H1 (cell line): ENCODE data around the gene CMSS1. TPM values are rescaled to one million over a fixed set of nuclear protein-coding genes. Genes with fewer than 3 reads are reported as not detected.

Source experiments
- CTCF ChIA-PET: fragments of 300-600 bp; sonication (Branson Sonifier 250); formaldehyde crosslinking; loops from one replicate; lab custom pipeline; 2021; ENCODE audit not compliant: partially characterized antibody; lab: Charles Lee
- POLR2A ChIA-PET: fragments of 300-600 bp; sonication (Branson Sonifier 250); formaldehyde crosslinking; loops from one replicate; lab custom pipeline; 2021; ENCODE audit warnings: inconsistent platforms; ENCODE audit not compliant: partially characterized antibody; lab: Charles Lee
- DNase-seq, 2 experiments: peaks; one replicate each; pipeline versions ENCODE4 v3.0.0 to v3.0.0-alpha.2; 2010 to 2022; ENCODE audit warnings: low spot score in 2 of 2, low read depth in 1 of 2, mixed read lengths in 1 of 2
- FAIRE-seq: peaks from 2 replicates; lab custom pipeline; 2011; peaks lifted over from hg19 to GRCh38; lab: Jason Lieb, UNC
- H2AFZ ChIP-seq: 2 replicates; pipeline ENCODE4 v1.8.1; 2012; ENCODE audit warnings: low read length, inconsistent platforms
- H2AK5ac ChIP-seq: 2 replicates; pipeline ENCODE4 v1.6.1; 2013; ENCODE audit warnings: low read depth, low read length
- H2BK120ac ChIP-seq: replicated peaks from 2 replicates; pipeline ENCODE3; 2013; ENCODE audit warnings: low read depth, low read length, inconsistent platforms
- H2BK12ac ChIP-seq: 2 replicates; pipeline ENCODE4 v1.6.1; 2013; ENCODE audit warnings: low read depth, low read length
- H2BK15ac ChIP-seq: 2 replicates; pipeline ENCODE4 v1.6.1; 2013; ENCODE audit warnings: low read length
- H2BK20ac ChIP-seq: 2 replicates; pipeline ENCODE4 v1.6.1; 2013; ENCODE audit warnings: low read length
- H2BK5ac ChIP-seq: 2 replicates; pipeline ENCODE4 v1.6.1; 2013; ENCODE audit warnings: low read depth, low read length
- H3K14ac ChIP-seq: 2 replicates; pipeline ENCODE4 v1.6.1; 2013; ENCODE audit warnings: inconsistent platforms; ENCODE audit not compliant: insufficient read length
- H3K18ac ChIP-seq: 2 replicates; pipeline ENCODE4 v1.6.1; 2013; ENCODE audit warnings: low read length; ENCODE audit errors: extremely low read depth
- H3K23ac ChIP-seq: 2 replicates; pipeline ENCODE4 v1.6.1; 2013; ENCODE audit warnings: inconsistent platforms; ENCODE audit not compliant: insufficient read length
- H3K23me2 ChIP-seq: 2 replicates; pipeline ENCODE4 v1.6.1; 2013; ENCODE audit warnings: low read depth, low read length
- H3K27ac ChIP-seq: 2 replicates; pipeline ENCODE4 v1.6.1; 2011; ENCODE audit warnings: low read depth, low read length, inconsistent platforms
- H3K27me3 ChIP-seq, 4 experiments: replicated peaks in 1 of 4; 1 replicate in 1 of 4; 2 replicates in 3 of 4; pipeline versions ENCODE4 v1.6.1 to v1.8.1; 2011 to 2013; ENCODE audit warnings: low read length in 3 of 4, mild to moderate bottlenecking in 3 of 4, inconsistent platforms in 2 of 4, mixed read lengths in 2 of 4, moderate library complexity in 1 of 4; ENCODE audit not compliant: control insufficient read depth in 3 of 4, insufficient read depth in 3 of 4; ENCODE audit errors: extremely low read depth in 1 of 4
- H3K36me3 ChIP-seq, 4 experiments: 2 replicates each; pipeline versions ENCODE4 v1.6.1 to v1.8.1; 2011 to 2013; ENCODE audit warnings: mild to moderate bottlenecking in 4 of 4, low read length in 3 of 4, moderate library complexity in 2 of 4, control low read depth in 1 of 4, inconsistent platforms in 1 of 4; ENCODE audit not compliant: insufficient read depth in 4 of 4, control insufficient read depth in 2 of 4
- H3K4ac ChIP-seq: replicated peaks from 2 replicates; pipeline ENCODE3; 2013; ENCODE audit warnings: low read length, low read depth, mixed read lengths, inconsistent platforms; ENCODE audit not compliant: insufficient read length
- H3K4me1 ChIP-seq, 4 experiments: replicated peaks in 1 of 4; 1 replicate in 1 of 4; 2 replicates in 3 of 4; pipeline versions ENCODE4 v1.6.1 to v1.8.1; 2011 to 2013; ENCODE audit warnings: low read length in 3 of 4, inconsistent platforms in 2 of 4, mixed read lengths in 1 of 4; ENCODE audit not compliant: insufficient read depth in 4 of 4, control insufficient read depth in 3 of 4
- H3K4me2 ChIP-seq, 2 experiments: 2 replicates each; pipeline versions ENCODE4 v1.6.1 to v1.8.1; 2011 to 2013; ENCODE audit warnings: low read depth in 2 of 2, low read length in 2 of 2, control low read depth in 1 of 2, inconsistent platforms in 1 of 2, mild to moderate bottlenecking in 1 of 2; ENCODE audit not compliant: insufficient read depth in 1 of 2
- H3K4me3 ChIP-seq, 4 experiments: fragments of 200-600, 300-600 bp in 1 of 4; sonication (generic), shearing (Covaris generic), sonication (Bioruptor Twin) in 1 of 4; 2 replicates each; pipeline versions ENCODE4 v1.5.1 to v1.8.1; 2011 to 2016; ENCODE audit warnings: low read length in 4 of 4, low read depth in 3 of 4, control low read depth in 2 of 4, inconsistent platforms in 2 of 4, mild to moderate bottlenecking in 2 of 4, mixed read lengths in 1 of 4, moderate library complexity in 1 of 4; ENCODE audit not compliant: insufficient read depth in 2 of 4; ENCODE audit errors: extremely low read depth in 1 of 4
- H3K56ac ChIP-seq: replicated peaks from 2 replicates; pipeline ENCODE3; 2013; ENCODE audit warnings: low read depth, mild to moderate bottlenecking, mixed read lengths, low read length, inconsistent platforms; ENCODE audit not compliant: insufficient read length
- H3K79me1 ChIP-seq: 2 replicates; pipeline ENCODE4 v1.6.1; 2013; ENCODE audit warnings: low read depth, low read length, control low read depth
- H3K79me2 ChIP-seq, 2 experiments: 2 replicates each; pipeline versions ENCODE4 v1.6.1 to v1.8.1; 2012 to 2013; ENCODE audit warnings: low read length in 2 of 2, mild to moderate bottlenecking in 2 of 2, inconsistent platforms in 1 of 2; ENCODE audit not compliant: insufficient read depth in 2 of 2, control insufficient read depth in 1 of 2
- H3K9ac ChIP-seq, 4 experiments: replicated peaks in 1 of 4; 1 replicate in 1 of 4; 2 replicates in 3 of 4; pipeline versions ENCODE4 v1.6.1 to v1.8.1; 2011 to 2013; ENCODE audit warnings: low read depth in 3 of 4, low read length in 3 of 4, control low read depth in 2 of 4, mild to moderate bottlenecking in 2 of 4, moderate library complexity in 2 of 4, inconsistent platforms in 1 of 4; ENCODE audit errors: extremely low read depth in 1 of 4
- H3K9me3 ChIP-seq, 2 experiments: 2 replicates each; pipeline versions ENCODE4 v1.6.1 to v1.8.1; 2012 to 2013; ENCODE audit warnings: mild to moderate bottlenecking in 2 of 2, moderate library complexity in 2 of 2, control low read depth in 1 of 2, inconsistent platforms in 1 of 2, low read depth in 1 of 2, low read length in 1 of 2, mixed read lengths in 1 of 2; ENCODE audit not compliant: insufficient read depth in 2 of 2
- H4K20me1 ChIP-seq, 2 experiments: replicated peaks in 1 of 2; 2 replicates each; pipeline versions ENCODE3 to v1.8.1; 2011 to 2013; ENCODE audit warnings: inconsistent platforms in 2 of 2, low read length in 2 of 2, mild to moderate bottlenecking in 1 of 2; ENCODE audit not compliant: insufficient read depth in 2 of 2, control insufficient read depth in 1 of 2
- H4K5ac ChIP-seq: 2 replicates; pipeline ENCODE4 v1.6.1; 2013; ENCODE audit warnings: low read length, low read depth, mixed read lengths, inconsistent platforms; ENCODE audit not compliant: insufficient read length
- H4K8ac ChIP-seq: 2 replicates; pipeline ENCODE4 v1.8.0; 2013; ENCODE audit warnings: mild to moderate bottlenecking, moderate library complexity, low read length, inconsistent platforms; ENCODE audit not compliant: insufficient read depth; ENCODE audit errors: extremely low read depth
- H4K91ac ChIP-seq: replicated peaks from 2 replicates; pipeline ENCODE3; 2013; ENCODE audit warnings: low read length, mixed read lengths, inconsistent platforms; ENCODE audit not compliant: insufficient read length
- ASH2L ChIP-seq: fragments of 200-600, 300-600 bp; sonication (generic); IDR thresholded peaks from one replicate; pipeline ENCODE4 v1.7.1; 2017; ENCODE audit warnings: low read length
- CEBPB ChIP-seq: IDR thresholded peaks from 2 replicates; pipeline ENCODE4 v1.6.1; 2012; ENCODE audit warnings: low read depth, low read length
- CTBP2 ChIP-seq: IDR thresholded peaks from 2 replicates; pipeline ENCODE4 v1.7.0; 2011; ENCODE audit warnings: borderline replicate concordance, mild to moderate bottlenecking, moderate library complexity, mixed read lengths, low read length; ENCODE audit not compliant: insufficient read depth, insufficient read length
- EP300 ChIP-seq, 2 experiments: IDR thresholded peaks; 1 replicate in 1 of 2; 2 replicates in 1 of 2; pipeline ENCODE4 v1.6.1; 2011 to 2012; ENCODE audit warnings: low read depth in 2 of 2, low read length in 2 of 2, mild to moderate bottlenecking in 2 of 2, borderline replicate concordance in 1 of 2, inconsistent platforms in 1 of 2, moderate library complexity in 1 of 2
- EZH2 ChIP-seq: fragments of 200-600 bp; sonication (generic); IDR thresholded peaks from 2 replicates; pipeline ENCODE4 v1.7.1; 2012; ENCODE audit warnings: low read depth, mild to moderate bottlenecking, moderate library complexity, low read length, inconsistent platforms; ENCODE audit not compliant: severe bottlenecking
- POU5F1 ChIP-seq: IDR thresholded peaks from 2 replicates; pipeline ENCODE4 v1.6.1; 2011; ENCODE audit warnings: low read depth, mild to moderate bottlenecking, low read length, moderate library complexity
- ZNF274 ChIP-seq: IDR thresholded peaks from 2 replicates; pipeline ENCODE4 v1.7.0; 2012; ENCODE audit warnings: low read length, borderline replicate concordance; ENCODE audit errors: extremely low read depth
- WGBS, 2 experiments: shearing (Covaris generic) in 1 of 2; methylation state at CpG; one replicate each; pipeline versions ENCODE4 v1.1.6 to v1.1.7; 2013 to 2015; ENCODE audit warnings: low lambda C conversion rate in 2 of 2, mixed read lengths in 2 of 2, inconsistent platforms in 1 of 2, low coverage in 1 of 2, missing lambda C conversion rate in 1 of 2; ENCODE audit not compliant: insufficient replicate concordance in 2 of 2, insufficient coverage in 1 of 2, insufficient read length in 1 of 2; ENCODE audit errors: extremely low coverage in 1 of 2, missing lambda C conversion rate in 1 of 2; 5-methylcytosine and 5-hydroxymethylcytosine counted together
- polyA plus RNA-seq, 7 experiments: library from polyadenylated mRNA; depleted of rRNA in 3 of 7; stranded (reverse) in 5 of 7; unstranded in 2 of 7; fragments of >200 nt in 5 of 7; fragments of 200-250 nt in 2 of 7; gene quantifications; 1 replicate in 5 of 7; 2 replicates in 1 of 7; 4 replicates in 1 of 7; pipeline versions ENCODE4 v1.2.1 to v1.2.3, GENCODE V29; 2011 to 2013; ENCODE audit warnings: missing spikeins in 2 of 7, mixed read lengths in 2 of 7
- total RNA-seq: library from RNA; stranded (reverse); fragmentation: NEBNext Ultra II Directional; extraction: Animal tissue kit (Norgen Biotek cat#: 25700); gene quantifications from 2 replicates; pipeline ENCODE4 v1.2.1, GENCODE V29; 2021
- TF ChIP-seq, protein P1 (sequence below): IDR thresholded peaks from 2 replicates; pipeline ENCODE4 v1.6.1; 2011; ENCODE audit warnings: low read depth, mild to moderate bottlenecking, low read length; ENCODE audit not compliant: insufficient read depth
- TF ChIP-seq, protein P2 (sequence below): IDR thresholded peaks from 2 replicates; pipeline ENCODE4 v1.6.1; 2012; ENCODE audit warnings: inconsistent platforms

CMSS1 gene
- total and polyA plus RNA-seq, 2 of the 8 experiments (the other 6 are each of a cell fraction or from before 2014, with no cell fraction given) = 15.2 to 75.1 TPM

DNA sequence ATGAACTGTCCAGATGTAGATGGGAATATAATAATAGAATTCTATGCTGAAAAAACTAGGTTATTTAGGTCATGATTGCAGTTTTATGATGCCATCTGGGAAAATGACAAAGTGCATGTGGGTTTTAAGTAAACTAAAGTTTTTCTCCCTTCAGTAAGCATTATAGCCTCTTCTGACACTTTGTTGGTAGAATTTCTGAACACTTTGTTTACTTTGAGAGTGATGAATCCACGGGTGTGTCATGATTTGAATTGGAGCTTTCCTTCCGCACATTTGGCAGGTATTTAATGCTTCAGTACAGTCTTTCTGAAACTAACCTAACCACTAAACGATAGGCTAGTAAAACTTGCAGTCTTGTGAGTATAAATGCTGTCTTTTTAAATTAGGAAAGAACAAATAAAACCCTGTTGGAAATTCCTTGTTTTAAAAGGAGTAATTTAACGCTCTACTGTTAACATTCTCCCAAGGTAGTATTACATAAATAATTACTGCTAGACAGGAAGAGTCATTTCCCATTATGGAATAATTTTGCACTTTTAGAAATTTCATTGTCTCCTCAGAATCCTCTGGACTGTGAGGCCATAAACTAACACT is 289.7 kb downstream of the CMSS1 start:
- WGBS, 2 experiments = 84% methylated on average over 4 of the region's 4 CpGs; no CpG with 5 or more reads in 1 of the 2 experiments
- H2AFZ ChIP-seq = no peak overlapping the region
- H3K23ac ChIP-seq = no peak overlapping the region
- peaks cover 0 to 2% (median 0%) of the 10 kb centered on the region in 4 experiments; a peak in 1 of 7 replicates for H3K4me1 ChIP-seq
- no peak overlapping the region for H2BK5ac ChIP-seq
- H3K27me3 ChIP-seq = no peaks in the 10 kb centered on the region
- ChIA-PET POLR2A (interaction anchor here (1.4 kb wide), 1 partner anchor 9 kb away, joined by 3 read pairs; no protein-coding TSS in a partner anchor), CTCF (interaction anchor here (0.7 to 3.3 kb wide), 6 partner anchors 12 to 147 kb away, joined by 3 to 10 read pairs (median 4); no protein-coding TSS in a partner anchor)
- TF ChIP-seq EZH2 (no peak), ZNF274 (no peak), EP300 (IDR thresholded peaks at IDR 0.05; ENCODE audit: borderline replicate concordance in 1 of 2, low read depth in 2 of 2, low read length in 2 of 2) (no peak), CTBP2 (no peak), CEBPB (no peak), POU5F1 (no peak), ASH2L (no peak)
- TF ChIP-seq, protein P1, sequence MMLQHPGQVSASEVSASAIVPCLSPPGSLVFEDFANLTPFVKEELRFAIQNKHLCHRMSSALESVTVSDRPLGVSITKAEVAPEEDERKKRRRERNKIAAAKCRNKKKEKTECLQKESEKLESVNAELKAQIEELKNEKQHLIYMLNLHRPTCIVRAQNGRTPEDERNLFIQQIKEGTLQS = no peak
- TF ChIP-seq, protein P2, sequence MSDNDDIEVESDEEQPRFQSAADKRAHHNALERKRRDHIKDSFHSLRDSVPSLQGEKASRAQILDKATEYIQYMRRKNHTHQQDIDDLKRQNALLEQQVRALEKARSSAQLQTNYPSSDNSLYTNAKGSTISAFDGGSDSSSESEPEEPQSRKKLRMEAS = no peak
- no peak overlapping the region for H3K4me2 ChIP-seq
- H3K4ac ChIP-seq = no peak overlapping the region
- H3K27ac ChIP-seq = no peak overlapping the region
- H2BK20ac ChIP-seq = no peak overlapping the region
- no peak for FAIRE-seq
- no peaks in the 10 kb centered on the region for H3K9me3 ChIP-seq
- H3K23me2 ChIP-seq = no peaks in the 10 kb centered on the region
- no peak overlapping the region for H3K9ac ChIP-seq
- no peak overlapping the region for H4K8ac ChIP-seq
- H2BK12ac ChIP-seq = no peak overlapping the region
- no peak overlapping the region for H2BK15ac ChIP-seq
- H3K36me3 ChIP-seq = no peaks in the 10 kb centered on the region
- H4K91ac ChIP-seq = no peak overlapping the region
- H2AK5ac ChIP-seq = no peak overlapping the region
- no peaks in the 10 kb centered on the region for H3K79me1 ChIP-seq
- no peak overlapping the region for H4K5ac ChIP-seq
- DNase-seq = no peak
- H3K4me3 ChIP-seq = no peak overlapping the region
- no peak overlapping the region for H3K56ac ChIP-seq
- H4K20me1 ChIP-seq = no peaks in the 10 kb centered on the region
- no peak overlapping the region for H3K18ac ChIP-seq
- H2BK120ac ChIP-seq = no peak overlapping the region
- H3K79me2 ChIP-seq = no peaks in the 10 kb centered on the region
- H3K14ac ChIP-seq = no peak overlapping the region
